Tongue (tissue), 2 donors: ENCODE data around the gene FMNL2. TPM values are rescaled to one million over a fixed set of nuclear protein-coding genes. Genes with fewer than 3 reads are reported as not detected.
"Not testable (repeated sequence)": the region's sequence is repeated elsewhere in the genome, so short reads cannot be mapped to it uniquely, and the experiment has no call there.

Experiments used
- DNase-seq: peaks from one replicate; pipeline ENCODE4 v3.0.0-alpha.2; 2015
- total RNA-seq: library from RNA; depleted of rRNA; stranded (reverse); fragments of >200 nt; gene quantifications from one replicate; pipeline ENCODE4 v1.2.3, GENCODE V29; 2014

Gene FMNL2
- total RNA-seq, 1 donor from 2014 or later = 30.8 TPM

DNA sequence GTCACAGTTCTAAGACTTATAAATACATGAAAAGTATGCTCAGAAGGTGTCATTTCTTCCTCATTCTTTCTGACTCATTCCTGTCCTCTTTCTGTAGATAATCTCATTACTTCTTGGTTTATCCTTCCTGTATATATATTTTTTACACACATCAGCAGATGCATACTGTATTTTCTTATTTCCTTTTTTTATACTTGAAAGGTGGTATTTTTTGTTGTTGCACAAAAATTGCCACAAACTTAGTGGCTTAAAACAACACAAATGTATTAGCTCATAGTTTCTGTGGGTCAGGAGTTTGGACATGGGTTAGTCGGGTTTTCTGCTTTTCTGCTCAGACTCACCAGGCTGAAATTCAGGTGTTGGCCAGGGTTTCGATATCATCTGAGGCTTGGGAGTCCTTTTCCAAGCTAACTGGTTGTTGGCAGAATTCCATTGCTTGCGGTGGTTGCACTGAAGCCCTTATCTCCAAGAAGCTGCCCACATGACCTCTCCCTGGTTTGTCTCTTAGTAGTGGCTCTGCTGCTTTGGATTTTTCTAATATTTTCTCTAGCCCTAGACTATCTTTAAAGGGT is 162.6 kb downstream of the FMNL2 start:
- no peak for DNase-seq

DNA sequence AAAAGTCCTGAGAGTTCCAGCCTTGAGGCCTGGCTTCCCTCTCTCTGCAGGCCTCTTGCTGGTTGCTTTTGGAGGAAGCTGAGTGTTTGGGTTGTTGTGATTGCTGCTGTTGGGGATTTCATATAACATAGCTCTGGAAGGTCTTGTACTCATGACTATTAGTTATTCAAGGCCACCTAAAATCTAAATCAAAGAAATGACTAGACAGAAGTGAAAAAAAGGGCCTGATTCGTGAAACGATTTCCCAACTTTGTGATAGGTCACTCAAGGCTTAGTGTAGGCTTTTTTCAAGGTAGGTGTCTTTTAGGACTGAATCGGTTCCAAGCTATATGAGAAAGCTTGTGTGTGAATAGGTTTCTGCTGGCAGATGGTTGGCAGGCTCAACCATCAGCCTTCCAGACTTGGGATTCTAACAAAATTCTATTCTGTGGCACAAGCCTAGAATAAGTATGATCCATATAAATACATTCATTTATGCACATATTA is 164.4 kb downstream of the FMNL2 start:
- DNase-seq = no peak

DNA sequence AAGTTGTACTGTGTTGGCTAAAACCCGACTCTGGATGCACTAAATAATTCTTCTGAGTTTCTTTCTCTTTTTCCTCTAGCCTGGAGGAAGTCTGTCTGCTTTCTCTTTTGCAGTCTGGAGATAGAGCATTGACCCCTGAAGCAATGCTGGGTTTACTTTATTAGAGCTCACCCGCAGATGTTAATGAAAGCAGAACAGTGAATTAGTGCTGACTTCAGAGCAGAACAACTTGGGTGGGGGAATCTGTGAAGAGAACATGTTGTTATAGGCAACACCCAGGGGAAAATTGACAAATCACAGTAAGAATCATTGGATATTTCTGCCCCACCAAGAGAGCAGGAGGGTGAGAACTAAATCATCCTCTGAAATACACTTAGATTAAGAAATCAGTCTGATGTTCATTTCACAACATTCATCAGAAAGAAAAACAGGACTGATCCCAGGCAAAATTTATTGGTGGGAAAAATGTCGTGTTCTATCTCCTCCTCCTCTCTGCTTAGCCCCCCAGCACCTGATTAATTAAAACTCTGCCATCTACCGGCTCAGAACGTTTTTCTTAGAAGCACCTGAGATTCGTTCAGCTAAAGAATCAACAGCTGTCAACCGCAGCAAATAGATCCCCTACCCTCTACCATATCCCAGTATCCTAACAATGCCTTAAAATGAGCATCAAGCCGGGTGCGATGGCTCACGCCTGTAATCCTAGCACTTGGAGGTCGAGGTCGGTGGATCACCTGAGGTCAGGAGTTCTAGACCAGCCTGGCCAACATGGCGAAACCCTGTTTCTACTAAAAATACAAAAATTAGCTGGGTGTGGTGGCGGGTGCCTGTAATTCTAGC is 165.1 kb downstream of the FMNL2 start:
- no peak for DNase-seq

DNA sequence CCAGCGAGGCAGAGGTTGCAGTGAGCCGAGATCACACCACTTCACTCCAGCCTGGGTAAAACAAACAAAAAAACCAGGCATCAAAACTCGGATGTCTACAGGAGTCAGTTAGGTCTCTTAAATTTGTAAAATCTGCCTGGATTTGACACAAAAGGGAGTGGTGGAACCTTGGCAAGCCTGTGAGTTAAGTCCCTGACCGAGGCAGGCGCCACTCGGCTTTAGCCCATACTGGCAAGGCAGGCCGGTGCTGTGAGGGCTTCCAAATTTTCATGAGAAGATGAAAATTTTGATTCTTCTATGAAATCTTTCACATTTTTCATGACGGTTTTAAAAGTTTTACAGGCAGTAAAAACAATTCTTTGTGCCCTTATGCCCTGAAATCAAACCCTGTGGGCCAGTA is 165.8 kb downstream of the FMNL2 start:
- DNase-seq = no peak

DNA sequence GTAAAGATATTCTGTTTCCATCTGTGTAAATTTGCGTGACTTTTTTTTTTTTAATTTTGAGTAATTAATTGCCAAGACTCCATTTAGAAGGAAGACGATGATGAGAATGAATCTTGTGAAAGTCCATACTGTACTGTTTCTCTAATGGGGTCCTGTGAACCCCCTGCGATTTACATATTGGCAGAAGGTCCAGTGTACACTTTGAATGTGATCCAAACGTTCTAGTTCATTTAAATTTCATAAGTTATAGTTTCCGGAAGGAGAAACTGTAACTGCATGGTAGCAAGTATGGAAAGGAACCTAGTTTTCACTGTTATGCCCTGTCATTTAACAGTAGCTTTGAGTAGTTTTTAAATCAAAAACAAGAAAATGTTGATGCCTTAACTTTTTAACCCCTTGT is 166.7 kb downstream of the FMNL2 start:
- no peak for DNase-seq

DNA sequence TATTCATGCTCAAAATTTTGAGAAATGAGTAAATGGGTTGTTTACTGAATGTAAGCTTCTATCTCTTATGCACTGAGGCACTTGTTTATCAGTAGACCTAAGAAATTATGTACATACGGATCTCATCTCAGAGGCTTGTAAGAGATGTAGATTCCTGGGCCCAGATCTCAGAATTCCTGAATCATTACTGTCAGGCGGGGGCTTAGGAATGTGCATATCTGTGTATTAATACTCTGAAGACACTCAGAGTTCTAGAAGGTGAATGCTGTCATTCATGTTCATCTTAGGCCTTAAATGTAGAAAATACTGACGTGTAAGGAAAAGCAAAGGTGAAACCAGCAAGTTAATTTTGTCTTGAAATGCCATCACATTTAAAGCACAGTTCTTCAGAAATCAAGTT is 169.6 kb downstream of the FMNL2 start:
- DNase-seq = no peak

DNA sequence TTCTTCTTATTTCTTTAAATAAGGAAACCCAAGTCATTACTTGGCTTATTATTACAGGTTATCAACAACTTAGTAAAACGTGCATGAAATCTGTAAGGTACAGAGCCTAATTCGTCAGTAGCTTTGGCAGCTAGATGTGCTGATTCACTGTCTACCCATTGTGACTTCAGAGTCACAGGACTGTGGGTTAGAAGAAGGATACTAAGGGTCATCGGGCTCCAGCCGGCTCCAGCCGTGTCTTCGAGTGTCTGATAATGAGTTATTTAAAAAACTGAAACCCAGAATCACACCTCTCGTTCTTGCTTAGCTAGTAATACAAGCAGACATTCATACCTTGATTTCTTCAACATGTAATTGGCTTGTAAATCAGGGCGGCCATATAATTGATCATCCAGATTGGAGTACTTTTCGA is 170.5 kb downstream of the FMNL2 start:
- no peak for DNase-seq

DNA sequence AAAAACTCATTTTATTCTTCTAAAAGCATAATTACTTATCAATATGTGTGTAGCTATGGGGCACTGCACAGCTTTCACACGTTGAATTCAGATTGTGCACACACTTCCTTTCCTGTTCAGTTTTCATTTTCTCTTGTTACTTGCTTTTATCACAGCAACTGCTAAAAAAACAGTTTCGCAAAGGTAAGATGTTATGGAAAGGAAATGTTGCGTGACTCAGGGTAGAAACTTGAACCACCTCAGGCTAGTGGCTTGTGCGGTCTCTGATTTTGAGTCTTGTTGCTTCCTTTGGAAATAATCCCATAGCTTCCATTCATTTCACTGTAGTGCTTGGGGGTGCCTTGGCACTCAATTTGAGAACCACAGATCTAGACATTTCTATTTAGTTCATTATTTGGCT is 171.9 kb downstream of the FMNL2 start:
- no peak for DNase-seq

DNA sequence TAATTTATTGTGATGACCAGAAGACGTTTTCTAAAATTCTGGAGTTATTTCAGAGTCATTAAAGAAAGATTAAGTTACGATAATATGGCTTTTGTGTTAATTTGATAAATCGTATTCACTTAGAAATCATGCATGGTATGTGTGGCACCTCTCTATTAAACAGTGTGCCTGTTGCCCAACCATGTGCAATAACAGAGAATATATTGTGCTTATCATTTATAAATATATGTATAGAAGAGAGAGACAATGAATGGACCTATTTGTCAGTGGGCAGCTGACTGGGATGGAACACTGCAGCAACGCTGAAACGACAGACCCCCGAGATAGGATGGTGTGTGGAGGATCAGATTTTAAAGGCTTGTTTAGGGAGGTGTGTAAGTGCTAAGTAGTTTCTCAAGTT is 172.9 kb downstream of the FMNL2 start:
- no peak for DNase-seq

DNA sequence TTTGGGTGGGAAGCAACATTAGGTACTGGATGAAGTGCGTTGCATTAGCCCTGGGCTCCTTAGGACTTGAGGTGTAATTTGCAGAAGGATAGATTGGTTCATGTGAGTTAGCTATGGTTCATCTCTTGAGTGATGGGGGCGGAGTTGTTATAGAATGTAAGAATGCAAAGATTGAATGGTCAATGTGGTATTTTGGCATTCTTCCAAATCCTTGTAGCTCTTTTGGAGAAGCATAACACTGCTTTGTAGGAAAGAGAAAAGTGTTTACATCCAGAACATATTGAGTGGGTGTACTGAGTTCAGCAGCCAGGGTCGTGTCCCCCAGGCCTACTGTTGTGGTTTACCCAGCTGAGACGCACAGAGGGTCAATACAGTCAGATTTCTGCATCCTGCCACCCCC is 173.5 kb downstream of the FMNL2 start:
- DNase-seq = peak; percentile 48

DNA sequence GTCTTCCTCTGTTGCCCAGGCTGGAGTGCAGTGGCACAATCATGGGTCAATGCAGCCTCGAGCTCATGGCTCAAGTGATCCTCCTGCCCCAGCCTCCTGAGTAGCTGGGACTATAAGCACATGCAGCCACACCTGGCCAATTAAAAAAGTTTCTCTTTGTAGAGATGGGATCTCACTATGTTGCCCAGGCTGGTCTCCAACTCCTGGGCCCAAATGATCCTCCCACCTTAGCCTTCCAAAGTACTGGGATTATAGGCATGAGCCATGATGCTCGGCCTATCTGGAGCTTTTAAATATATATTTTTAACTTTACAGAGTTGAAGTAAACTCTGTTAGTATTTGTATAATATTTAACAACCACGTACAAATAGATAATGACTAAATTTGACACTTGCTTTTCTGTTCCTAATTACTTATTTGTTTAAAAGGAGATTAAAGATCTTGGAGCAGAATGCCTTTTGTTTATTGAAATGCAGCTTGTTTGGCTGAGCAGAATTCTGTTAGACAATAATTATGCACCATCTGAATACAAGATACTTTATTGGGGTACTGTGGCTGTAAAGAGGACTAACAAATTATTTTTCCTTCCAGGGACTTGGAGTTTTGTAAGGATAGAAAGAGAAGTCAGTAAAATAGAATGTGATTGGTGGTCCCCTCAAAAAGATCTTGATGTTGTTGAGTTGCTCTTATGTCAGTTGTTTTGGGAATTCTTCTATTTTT is 175.0 kb downstream of the FMNL2 start:
- no peak for DNase-seq

DNA sequence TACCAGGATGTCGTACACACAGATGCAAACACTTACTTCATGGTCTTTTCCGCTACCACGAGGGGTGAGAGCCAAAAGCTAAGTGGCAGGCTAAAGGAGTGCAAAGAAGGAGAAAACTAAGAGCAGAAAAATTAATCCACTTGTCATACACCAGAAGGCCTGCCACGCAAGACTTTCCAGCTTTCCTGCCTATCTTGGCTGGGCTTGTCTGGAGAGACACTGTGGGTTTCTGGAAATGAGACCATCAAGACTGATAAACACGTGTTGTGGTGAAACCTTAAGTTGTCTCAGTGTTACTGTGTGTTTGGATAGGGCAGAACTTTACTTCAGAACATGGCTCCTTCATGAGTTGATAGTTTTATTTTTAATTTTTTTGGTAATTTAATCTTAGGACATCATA is 175.6 kb downstream of the FMNL2 start:
- no peak for DNase-seq

DNA sequence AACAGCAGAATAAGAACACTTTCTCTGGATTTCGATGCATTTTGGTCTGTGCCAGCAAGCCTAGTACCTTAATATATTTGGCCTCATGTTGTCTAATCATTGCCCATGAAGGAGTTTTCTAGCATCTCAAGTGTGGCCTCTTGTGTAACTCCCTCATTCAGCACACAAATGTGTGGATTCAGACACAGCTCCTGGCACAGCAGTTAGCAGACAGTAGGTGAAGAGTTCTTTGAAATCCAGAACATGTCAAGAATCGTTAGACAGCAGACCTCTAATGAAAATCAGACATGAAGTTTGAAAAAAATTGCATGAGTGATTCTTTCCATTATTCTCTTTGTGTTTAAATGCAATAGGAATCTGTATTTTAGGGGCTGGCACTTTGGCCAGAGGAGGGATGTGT is 177.0 kb downstream of the FMNL2 start:
- no peak for DNase-seq

DNA sequence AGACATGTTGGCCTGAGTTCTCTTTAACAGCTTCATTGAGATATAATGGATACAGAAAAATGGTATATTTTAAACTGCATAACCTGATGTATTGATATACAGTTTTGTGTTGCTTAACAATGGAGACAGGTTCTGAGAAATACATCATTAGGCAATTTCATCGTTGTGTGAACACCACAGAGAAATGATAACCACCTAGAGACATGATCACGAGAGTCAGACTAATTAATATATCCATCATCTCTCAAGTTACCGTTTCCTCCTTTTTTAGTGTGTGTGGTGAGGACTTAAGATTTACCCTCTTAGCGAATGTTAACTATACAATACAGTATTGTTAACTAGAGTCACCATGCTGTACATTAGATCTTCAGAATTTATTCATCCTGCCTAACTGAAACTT is 178.1 kb downstream of the FMNL2 start:
- DNase-seq = no peak

DNA sequence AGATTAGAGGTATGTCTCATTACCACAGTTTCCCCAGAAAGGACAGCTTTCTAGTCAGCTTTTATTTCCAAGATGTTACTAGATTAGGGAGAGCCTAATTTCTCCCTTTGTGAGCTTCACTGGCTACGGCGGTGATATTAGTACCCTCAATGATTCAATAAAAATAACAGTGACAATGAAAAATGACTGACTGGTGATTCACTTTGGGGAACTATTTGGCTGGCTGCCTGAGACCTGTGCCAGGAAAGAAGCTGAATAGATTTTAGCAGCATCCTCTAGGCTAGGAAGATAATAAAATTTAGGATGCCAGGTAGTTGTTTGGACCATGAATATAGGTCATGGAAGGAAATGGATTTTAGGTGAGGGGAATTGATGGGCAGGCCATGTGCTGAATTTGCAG is 178.7 kb downstream of the FMNL2 start:
- DNase-seq = no peak

DNA sequence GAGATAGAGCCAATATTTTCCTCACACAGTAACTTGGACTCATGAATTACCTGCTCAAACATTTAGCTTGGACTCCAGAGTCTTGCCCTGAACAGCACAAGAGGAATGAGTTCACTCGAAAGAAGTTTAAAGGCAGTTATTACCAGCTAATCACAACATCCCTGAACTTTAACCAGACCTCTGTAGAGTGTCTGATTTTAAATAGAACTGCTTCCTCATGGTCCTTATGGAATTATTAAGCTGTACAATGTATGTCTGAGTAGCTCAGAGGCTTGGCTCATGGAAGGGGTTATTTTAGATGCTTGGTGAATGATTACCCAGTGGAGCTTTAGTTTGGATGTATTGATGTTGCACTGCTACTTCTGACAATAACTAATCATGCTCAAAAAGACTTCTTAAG is 183.1 kb downstream of the FMNL2 start:
- no peak for DNase-seq

DNA sequence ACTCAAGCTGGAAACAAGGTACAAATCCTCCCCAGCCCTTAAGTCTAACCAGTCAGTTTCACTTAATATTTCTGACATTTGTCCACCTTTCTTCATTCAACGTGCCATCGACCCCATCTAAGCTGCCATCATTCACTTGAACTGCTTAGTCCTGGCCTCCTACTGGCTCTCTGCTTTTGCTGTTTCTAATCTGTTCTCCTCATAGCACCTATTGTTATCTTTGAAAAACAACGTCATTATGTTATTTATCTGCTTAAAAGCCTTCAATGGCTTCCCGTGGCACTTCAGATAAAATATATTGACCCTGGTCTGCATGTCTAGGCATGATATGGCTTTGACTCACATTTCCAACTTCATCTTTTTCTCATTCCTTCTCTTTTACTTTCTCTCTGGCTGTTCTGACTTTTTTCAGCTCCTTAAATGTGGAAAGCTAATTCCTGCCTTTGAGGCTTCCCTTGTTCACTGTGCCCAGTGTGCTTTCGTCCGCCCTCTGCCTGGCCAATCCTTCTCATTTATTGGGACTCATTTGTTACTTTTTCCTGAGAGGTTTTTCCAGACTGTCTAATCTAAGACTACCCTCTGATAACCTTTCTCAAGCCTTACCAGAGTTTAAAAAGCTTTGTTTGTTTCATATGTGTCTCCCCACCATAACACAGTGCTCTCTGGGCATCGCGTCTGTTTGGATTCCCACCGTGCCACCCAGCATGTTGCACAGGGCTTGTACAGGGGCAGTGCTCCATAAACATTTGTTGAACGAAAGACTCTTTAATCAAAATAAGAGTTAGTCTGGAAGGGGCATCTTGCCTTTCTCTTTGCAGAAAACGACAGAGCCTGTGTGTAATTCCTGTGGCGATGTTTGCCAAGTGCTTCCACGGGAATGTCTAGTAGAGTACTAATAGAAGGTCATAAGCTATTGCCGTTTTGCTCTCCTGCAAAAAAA is 183.9 kb downstream of the FMNL2 start:
- DNase-seq = no peak

DNA sequence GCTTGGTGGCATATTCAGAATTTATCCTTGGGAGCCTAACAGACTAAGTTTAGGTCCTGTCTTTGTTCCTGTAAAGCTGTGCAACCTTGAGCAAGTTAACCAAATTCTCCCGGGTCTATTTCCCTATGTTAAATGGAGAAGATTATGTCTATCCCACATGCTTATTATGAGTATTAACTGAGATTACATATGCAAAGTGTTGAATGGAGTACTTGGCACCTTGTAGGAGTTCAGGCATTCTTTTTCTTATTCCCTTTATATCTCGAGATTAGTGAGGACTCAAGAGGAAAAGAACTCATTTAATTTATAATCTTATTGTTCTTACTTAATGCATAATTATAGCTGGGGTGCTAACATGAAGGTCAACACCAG is 184.6 kb downstream of the FMNL2 start:
- DNase-seq = no peak

DNA sequence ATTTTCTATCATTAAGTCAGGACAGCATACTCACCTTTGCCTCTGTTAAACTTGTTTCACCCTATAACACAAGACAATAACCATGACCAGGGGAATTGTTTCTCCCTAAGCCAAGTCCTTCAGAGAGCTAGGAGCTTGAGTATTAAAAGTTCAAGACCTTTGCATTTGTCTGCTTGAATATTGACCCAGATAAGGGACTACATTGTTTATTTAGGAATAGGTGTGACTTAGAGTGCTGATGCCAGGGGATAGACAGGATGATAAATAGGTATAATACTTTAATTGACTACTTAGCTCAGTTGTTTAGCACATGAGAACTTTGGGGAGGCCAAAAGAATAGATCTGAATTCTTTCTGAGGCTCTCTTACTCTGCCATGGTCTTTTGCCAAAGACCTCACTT is 185.8 kb downstream of the FMNL2 start:
- DNase-seq = no peak

DNA sequence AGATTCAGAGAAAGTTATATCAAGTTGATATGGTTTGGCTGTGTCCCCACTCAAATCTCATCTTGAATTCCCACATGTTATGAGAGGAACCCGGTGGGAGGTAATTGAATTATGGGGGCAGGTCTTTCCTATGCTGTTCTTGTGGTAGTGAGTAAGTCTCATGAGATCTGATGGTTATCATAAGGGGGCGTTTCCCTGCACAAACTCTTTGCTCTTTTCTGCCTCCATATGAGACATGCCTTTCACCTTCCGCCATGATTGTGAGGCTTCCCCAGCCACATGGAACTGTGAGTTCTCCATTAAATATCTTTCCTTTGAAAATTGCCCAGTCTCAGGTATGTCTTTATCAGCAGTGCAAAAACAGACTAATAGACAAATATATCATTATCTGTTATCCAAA is 187.5 kb downstream of the FMNL2 start:
- DNase-seq = not testable (repeated sequence)

DNA sequence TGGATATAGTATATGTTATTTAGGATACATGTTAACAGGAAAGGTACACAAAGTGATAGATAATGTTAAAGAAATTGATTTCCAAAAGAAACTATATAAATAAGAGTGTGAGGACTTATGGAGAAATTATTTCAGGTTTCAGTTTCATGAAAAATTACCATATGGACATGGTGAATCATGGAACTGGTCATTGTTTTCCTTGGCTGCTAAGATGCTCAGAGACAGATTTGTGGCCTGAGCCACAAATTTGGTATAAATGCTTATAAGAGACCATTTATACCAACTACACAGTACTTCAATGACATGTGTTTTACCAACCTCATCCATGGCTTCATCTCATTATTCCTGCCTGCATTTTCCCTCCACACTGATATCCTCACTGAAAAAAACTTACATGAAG is 188.1 kb downstream of the FMNL2 start:
- no peak for DNase-seq

DNA sequence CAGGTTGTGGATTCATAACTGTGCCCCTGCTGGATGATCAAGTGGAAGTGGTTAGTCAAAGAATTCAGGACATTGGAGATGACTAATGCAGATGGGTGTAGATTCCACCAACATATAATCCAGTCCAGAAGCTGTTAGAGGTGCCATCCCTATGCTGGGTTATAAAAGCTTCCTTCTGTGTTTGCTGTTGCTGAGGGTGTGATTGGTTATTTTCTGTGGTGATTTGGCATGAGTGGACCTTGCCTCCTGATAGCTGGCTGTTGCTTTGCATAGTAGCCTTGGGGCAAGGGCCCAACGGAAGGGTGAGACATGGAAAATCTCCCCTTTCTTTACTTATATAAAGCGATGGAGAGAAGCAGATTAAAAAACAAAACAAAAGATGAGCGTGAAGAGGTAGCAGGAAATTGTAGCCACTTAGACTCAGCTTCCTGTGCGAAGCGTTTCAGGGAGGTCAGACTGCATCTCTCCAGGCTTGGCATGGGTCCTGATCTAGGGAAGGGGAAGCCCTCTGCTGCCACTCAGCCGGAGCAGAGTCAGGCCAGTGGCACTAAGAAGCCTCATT is 190.4 kb downstream of the FMNL2 start:
- DNase-seq = no peak
